Kidney epithelial cell (primary cell): Measurements from ENCODE around the gene ATP8B4. TPM values are rescaled to one million over a fixed set of nuclear protein-coding genes. Genes with fewer than 3 reads are reported as not detected.
A peak's percentile ranks its signal among the peaks of the same experiment; 100 is the strongest.

Source experiments
- DNase-seq: peaks from one replicate; pipeline ENCODE4 v3.0.0-alpha.2; 2010; ENCODE audit warnings: low read depth
- H3K27me3 ChIP-seq: 2 replicates; pipeline ENCODE4 v1.6.0; 2011; ENCODE audit warnings: low read length; ENCODE audit not compliant: control insufficient read depth, insufficient read depth
- H3K36me3 ChIP-seq: 2 replicates; pipeline ENCODE4 v1.5.1; 2011; ENCODE audit warnings: low read length; ENCODE audit not compliant: control insufficient read depth, insufficient read depth
- H3K4me3 ChIP-seq: 2 replicates; pipeline ENCODE4 v1.5.1; 2011; ENCODE audit warnings: low read depth, mild to moderate bottlenecking, control low read depth, low read length
- total RNA-seq: library from RNA; depleted of rRNA; stranded (reverse); fragments of >200 nt; gene quantifications from 2 replicates; pipeline ENCODE4 v1.2.3, GENCODE V29; 2015
- TF ChIP-seq, protein P1 (sequence below): IDR thresholded peaks from 2 replicates; pipeline ENCODE4 v1.5.1; 2011; ENCODE audit warnings: mild to moderate bottlenecking, moderate library complexity, low read length, control low read depth, inconsistent platforms; ENCODE audit not compliant: insufficient read depth, poor library complexity, severe bottlenecking

ATP8B4 gene
- total RNA-seq, 1 donor from 2014 or later: 0.25 TPM

- no peaks in the 10 kb centered on the region for H3K27me3 ChIP-seq
- no peak for DNase-seq
- H3K4me3 ChIP-seq: no peak overlapping the region
- TF ChIP-seq, protein P1, sequence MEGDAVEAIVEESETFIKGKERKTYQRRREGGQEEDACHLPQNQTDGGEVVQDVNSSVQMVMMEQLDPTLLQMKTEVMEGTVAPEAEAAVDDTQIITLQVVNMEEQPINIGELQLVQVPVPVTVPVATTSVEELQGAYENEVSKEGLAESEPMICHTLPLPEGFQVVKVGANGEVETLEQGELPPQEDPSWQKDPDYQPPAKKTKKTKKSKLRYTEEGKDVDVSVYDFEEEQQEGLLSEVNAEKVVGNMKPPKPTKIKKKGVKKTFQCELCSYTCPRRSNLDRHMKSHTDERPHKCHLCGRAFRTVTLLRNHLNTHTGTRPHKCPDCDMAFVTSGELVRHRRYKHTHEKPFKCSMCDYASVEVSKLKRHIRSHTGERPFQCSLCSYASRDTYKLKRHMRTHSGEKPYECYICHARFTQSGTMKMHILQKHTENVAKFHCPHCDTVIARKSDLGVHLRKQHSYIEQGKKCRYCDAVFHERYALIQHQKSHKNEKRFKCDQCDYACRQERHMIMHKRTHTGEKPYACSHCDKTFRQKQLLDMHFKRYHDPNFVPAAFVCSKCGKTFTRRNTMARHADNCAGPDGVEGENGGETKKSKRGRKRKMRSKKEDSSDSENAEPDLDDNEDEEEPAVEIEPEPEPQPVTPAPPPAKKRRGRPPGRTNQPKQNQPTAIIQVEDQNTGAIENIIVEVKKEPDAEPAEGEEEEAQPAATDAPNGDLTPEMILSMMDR: no peak
- H3K36me3 ChIP-seq: no peaks in the 10 kb centered on the region
Measured at GRCh38 chr15:49844390-49844789, 274.6 kb downstream of the ATP8B4 start.

GRCh38 chr15:49843725-49844124, 275.3 kb downstream of the ATP8B4 start:
- Histone ChIP-seq H3K27me3 (no peaks in the 10 kb centered on the region), H3K4me3 (no peak overlapping the region), H3K36me3 (no peaks in the 10 kb centered on the region)
- TF ChIP-seq, protein P1: no peak
- no peak for DNase-seq

- TF ChIP-seq, protein P1: no peak
- H3K36me3 ChIP-seq: no peaks in the 10 kb centered on the region
- DNase-seq: no peak
Measured at GRCh38 chr15:49842031-49842730, 276.9 kb downstream of the ATP8B4 start.

GRCh38 chr15:49832511-49832910, 286.5 kb downstream of the ATP8B4 start:
- no peak overlapping the region for H3K4me3 ChIP-seq
- no peak for DNase-seq
- H3K36me3 ChIP-seq: no peaks in the 10 kb centered on the region
- TF ChIP-seq, protein P1: peak; percentile 63
- no peaks in the 10 kb centered on the region for H3K27me3 ChIP-seq

More at GRCh38 chr15:49842031-49842730, 276.9 kb downstream of the ATP8B4 start:
- H3K27me3 ChIP-seq: no peaks in the 10 kb centered on the region
- H3K4me3 ChIP-seq: no peak overlapping the region

GRCh38 chr15:49831206-49831965, 287.6 kb downstream of the ATP8B4 start:
- no peaks in the 10 kb centered on the region for H3K27me3 ChIP-seq
- H3K36me3 ChIP-seq: no peaks in the 10 kb centered on the region
- peak; percentile 42 for DNase-seq
- TF ChIP-seq, protein P1: no peak
- no peak overlapping the region for H3K4me3 ChIP-seq
